HG03460 (cell line): ENCODE data around the gene CLINT1.
"Not testable (repeated sequence)": the region's sequence is repeated elsewhere in the genome, so short reads cannot be mapped to it uniquely, and the experiment has no call there.

ENCODE experiments used
- ATAC-seq: cut with Tn5 transposase; IDR thresholded peaks from one replicate; pipeline ENCODE4 v1.9.1; 2021; ENCODE audit not compliant: unreplicated experiment

CLINT1 gene

GRCh38 chr5:157864067-157864466, 5.1 kb upstream of the CLINT1 start:
- no peak for ATAC-seq

- ATAC-seq: no peak
Observed at GRCh38 chr5:157862183-157862851, 3.4 kb upstream of the CLINT1 start.

- ATAC-seq: peak; percentile 79
Observed at GRCh38 chr5:157860898-157861890, 2.2 kb upstream of the CLINT1 start.

DNA sequence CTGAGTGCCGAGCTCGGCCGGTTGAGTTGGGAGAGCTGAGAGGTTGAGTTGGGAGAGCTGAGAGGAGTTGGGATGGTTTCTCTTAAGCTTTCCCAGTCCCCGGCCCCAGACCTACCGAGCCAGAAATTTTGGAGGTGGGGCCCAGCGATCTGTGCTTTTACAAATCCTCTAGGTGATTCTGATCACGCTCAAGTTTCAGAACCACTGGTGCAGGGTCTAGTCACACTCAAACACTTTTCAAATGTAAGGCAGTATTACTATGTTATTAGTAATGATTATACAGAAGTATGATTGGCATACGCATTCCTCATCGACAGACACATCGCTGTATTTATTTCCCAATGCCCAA, 256 bp upstream of the CLINT1 start:
- no peak for ATAC-seq

DNA sequence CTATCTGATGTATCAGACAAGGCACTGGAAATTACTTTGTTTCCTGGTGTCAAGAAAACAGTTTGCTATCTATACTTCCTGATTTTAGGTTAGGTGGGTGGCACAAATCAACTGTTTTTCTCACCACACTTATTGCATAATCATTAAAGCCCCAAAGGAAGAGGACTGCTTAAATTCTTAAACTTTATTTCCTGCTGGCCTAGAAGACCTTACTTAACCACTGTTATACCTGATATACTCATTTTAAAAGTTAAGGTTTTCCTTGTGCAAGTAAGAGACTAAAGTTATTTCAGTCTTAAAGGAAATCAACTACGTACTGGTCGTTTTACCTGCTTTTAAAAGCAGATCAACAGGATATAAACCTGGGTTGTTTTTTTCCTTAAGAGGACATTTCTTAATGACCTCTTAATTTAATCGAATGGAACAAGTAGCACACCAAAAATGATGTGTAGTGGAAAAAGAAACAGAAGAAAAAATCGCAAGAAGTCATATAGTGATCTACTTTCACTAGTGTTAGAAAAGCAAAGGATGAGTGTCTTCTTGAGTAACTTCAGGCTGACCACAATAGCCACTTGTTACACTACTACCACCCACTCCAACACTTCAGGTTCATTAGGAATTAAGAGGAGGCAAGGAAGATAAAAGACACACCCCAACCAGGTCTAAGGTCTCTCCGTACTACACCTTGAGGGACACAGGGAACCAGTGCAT, 974 bp downstream of the CLINT1 start:
- ATAC-seq: no peak

DNA sequence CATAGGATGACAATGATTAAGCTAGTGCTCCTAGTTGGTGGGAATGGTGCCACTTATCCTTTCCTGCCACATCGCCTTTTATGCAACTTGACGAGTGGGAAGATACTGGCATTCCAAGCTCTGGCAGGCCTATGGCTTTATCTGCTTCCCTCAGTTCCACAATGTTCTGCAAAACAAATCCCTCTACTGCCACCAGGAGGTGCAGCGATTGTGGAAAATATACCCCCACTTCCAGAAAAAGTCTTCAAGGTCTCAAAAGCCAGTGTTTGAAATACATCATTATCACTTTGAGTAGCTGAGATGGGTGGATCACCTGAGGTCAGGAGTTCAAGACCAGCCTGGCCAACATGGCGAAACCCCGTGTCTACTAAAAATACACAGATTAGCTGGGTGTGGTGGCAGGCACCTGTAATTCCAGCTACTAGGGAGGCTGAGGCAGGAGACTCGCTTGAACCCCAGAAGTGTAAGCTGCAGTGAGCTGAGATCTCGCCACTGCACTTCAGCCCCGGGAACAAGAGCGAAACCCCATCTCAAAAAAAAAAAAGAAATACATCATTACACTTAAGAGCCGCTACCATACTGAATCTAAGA, 3.4 kb downstream of the CLINT1 start:
- ATAC-seq: no peak

- not testable (repeated sequence) for ATAC-seq
Observed at GRCh38 chr5:157853365-157853764, 5.6 kb downstream of the CLINT1 start.

- ATAC-seq: no peak
Observed at GRCh38 chr5:157845914-157846598, 12.9 kb downstream of the CLINT1 start.

- ATAC-seq: no peak
Observed at GRCh38 chr5:157842787-157843186, 16.2 kb downstream of the CLINT1 start.

DNA sequence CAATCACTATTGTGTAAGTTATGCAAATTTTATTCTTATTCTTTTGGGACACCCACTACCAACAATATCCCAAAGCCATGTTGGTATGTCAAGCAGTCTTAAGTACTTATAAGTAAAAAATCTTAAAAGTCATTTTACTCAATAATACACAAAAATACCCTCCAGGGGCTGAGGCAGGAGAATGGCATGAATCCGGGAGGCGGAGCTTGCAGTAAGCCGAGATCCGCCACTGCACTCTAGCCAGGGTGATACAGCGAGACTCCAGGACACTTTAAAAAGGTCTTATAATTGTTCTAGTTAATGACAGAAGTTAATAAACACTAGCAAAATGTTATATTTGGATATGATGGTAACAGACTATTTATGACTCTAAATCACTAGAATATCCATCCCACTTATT, 16.8 kb downstream of the CLINT1 start:
- ATAC-seq: no peak

DNA sequence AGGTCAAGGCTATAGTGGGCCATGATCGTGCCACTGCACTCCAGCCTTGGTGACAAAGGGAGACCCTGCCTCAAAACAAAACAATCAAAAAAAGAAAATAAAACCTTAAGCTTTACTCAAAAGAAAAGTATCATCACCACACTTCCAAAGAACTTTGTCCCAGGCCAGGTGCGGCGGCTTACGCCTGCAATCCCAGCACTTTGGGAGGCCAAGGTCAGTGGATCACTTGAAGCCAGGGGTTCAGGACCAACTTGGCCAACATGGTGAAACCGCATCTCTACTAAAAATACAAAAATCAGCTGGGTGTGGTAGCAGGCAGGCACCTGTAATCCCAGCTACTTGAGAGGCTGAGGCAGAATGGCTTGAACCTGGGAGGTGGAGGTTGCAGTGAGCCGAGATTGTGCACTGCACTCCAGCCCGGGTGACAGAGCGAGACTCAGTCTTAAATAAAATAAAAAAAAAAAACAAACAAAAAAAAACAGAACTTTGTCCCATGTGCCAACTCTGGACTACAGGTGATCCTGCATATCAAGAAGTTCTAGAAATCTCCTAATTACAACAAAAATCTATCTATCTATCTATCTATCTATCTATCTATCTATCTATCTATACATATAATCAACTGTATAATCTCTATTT, 19.7 kb downstream of the CLINT1 start:
- ATAC-seq: no peak

DNA sequence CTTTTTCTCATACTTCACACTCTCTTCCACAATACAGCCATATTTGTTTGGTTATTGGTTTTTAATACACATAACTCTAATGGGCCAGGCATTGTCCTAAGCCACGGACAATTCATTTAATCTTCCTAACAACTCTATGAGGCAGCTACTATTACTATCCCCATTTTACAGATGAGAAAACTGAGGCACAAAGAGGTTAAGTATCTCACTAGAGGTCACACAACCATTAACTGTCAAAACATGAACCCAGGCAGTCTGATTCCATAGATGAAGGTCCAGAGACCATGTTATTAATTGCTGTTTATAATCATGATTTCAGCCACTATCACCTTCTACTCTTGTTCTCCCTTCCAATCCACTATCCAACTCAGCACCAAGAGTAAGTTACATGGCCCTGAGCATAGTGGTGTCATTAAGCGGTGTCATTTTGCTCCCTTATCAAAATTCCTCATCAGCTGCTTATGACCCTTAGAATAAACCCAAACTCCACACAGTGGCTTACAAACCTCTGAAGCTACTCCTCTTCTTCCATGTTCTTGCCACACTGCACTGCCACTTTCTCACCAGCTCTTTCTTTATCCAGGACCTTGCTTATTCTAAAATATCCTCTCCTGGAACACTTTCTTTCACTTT, 22.7 kb downstream of the CLINT1 start:
- no peak for ATAC-seq

- no peak for ATAC-seq
Observed at GRCh38 chr5:157835041-157835440, 23.9 kb downstream of the CLINT1 start.

DNA sequence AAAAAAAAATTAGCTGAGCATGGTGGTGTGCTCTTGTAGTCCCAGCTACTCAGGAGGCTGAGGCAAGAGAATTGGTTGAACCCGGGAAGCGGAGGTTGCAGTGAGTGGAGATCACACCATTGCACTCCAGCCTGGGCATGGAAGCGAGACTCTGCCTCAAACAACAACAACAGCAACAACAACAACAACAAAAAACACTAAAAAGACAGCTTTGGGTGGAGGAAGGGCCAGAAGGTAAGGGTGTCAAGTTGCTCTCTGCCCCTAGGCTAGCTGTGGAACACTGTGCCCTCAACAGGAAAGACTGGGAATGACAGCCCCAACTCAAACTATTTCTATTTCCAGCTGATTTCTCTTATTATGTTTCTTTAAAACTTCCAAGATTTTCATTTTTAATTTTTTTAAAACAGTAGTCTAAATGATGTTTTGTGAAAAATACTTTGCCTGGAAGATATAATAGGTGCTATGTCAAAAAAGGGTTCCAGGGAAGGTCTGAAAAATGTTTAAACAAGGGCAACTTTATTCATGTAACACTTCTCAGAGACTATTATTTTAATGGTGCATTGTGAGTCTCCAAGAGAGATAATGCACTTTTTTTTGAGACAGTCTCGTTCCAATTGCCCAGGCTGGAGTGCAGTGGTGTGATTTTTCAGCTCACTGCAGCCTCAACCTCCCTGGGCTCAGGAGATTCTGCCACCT, 29.9 kb downstream of the CLINT1 start:
- no peak for ATAC-seq

DNA sequence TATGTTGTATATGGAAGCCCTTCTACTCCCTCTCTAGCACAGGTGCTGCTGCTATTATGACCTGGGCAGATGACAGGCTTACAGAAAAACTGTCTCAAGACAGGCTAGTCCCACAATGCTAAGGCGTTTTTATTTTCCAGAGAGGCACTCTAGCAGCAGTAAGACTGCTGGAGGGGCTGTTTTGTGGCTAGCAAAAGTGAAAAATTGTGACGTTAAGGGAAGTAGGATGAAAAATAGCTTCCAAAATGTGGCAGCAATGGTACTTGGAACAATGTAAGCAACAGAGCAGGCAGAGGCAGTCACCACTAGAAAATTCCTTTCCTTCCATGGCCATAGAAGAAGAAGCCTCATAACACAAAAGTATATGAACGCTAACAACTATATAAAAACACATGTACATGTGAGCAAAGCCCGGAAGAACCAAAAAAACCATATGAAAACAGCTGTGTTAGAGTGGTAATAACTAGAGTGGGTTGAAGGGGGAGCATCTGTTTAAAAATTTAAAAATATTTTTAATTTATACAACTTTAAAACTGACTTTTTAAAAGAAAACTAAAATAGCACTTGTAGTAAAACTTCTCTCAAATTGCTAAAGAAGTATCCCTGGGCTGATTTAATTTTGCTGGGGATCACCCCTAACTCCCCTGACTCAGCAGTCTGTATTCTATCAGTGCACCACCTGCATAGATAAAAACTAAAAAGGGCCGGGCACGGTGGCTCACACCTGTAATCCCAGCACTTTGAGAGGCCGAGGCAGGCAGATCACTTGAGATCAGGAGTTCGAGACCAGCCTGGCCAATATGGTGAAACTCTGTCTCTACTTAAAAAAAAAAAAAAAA, 30.6 kb downstream of the CLINT1 start:
- ATAC-seq: no peak

DNA sequence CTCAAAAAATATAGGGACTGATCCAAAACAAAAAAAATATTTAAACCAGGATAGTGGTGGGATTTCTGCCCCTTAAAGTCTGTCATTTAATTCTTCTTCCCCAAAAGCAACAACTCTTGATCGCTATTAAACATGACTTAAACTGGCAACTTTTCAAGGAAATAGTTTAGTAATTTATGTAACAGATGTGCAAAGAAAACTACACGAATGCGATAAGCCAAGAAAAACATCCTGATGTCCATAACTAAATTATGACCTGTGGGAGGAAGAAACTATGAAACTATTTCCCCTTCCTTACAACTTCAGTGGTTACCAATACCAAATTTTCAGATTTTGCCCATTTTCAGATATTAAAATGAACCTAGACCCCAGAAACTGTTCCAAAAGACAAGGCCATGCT, 31.5 kb downstream of the CLINT1 start:
- ATAC-seq: no peak

- no peak for ATAC-seq
Observed at GRCh38 chr5:157823655-157824054, 35.3 kb downstream of the CLINT1 start.
